ENCODE data around the gene DCP1B. TPM values are rescaled to one million over a fixed set of nuclear protein-coding genes. Genes with fewer than 3 reads are reported as not detected.

DCP1B gene
- total and polyA plus RNA-seq, 2 donors, result 9.4 to 10.1 TPM

DNA sequence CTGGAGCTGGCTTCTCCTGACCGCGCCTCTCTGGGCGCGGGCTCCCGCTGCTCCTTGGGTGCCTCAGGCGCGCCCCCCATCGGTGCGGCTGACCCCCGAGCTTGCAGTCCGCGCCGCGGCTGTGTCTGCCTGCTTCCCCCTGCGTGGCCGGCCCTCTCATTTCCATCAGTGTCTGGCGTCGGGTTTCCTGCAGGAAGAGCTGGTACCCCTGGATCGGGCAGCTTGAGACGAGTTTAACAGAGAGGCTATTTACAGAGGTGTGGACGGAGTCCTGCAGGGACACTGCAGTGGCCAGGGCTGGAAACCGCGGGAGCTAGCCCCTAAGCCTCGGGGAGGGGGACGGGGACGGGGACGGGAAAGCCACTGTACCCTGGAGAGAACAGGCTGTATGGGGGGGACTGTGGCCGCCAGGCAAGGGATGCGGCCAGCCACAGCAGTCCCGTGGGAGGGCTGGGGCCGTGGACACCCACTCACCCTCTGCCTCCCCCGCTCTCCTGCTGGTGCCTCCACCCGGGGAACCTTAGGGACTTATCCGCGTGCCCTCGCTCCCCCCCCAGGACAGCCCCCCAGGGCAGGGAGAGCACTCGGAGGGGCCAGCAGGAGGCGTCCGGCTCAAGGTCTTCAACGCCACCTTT, 82.1 kb downstream of the DCP1B start:
- H3K27ac ChIP-seq (ENCODE audit: low read depth in 1 of 2, low read length in 1 of 2), result no peak overlapping the region
- H3K36me3 ChIP-seq (ENCODE audit: control insufficient read depth in 2 of 2, insufficient read depth in 2 of 2, low read length in 1 of 2), result no peaks in the 10 kb centered on the region
- peaks cover 18 to 46% of the 10 kb centered on the region in 2 donors for H3K4me1 ChIP-seq (ENCODE audit: control insufficient read depth in 2 of 2, insufficient read depth in 2 of 2, low read length in 2 of 2)
- no peak for DNase-seq (ENCODE audit: low read depth in 6 of 9, low spot score in 9 of 9)
- H3K27me3 ChIP-seq (ENCODE audit: control insufficient read depth in 2 of 2, insufficient read depth in 1 of 2, low read length in 1 of 2), result peaks cover 0 to 17% of the 10 kb centered on the region in 2 donors
- H3K9me3 ChIP-seq (ENCODE audit: control insufficient read depth in 2 of 2, insufficient read depth in 1 of 2, low read length in 1 of 2), result no peaks in the 10 kb centered on the region
- H3K4me3 ChIP-seq (ENCODE audit: low read length in 2 of 2), result no peak overlapping the region
- WGBS, result 73% methylated on average over 40 of the region's 40 CpGs

GRCh38 chr12:1920971-1921370, 83.3 kb downstream of the DCP1B start:
- 21% methylated on average over 17 of the region's 17 CpGs for WGBS
- Histone ChIP-seq H3K4me3 (ENCODE audit: low read length in 2 of 2) (peak overlapping the region in 1 of 2 donors; percentile 21), H3K27me3 (ENCODE audit: control insufficient read depth in 2 of 2, insufficient read depth in 1 of 2, low read length in 1 of 2) (peaks cover 0 to 21% of the 10 kb centered on the region in 2 donors), H3K27ac (ENCODE audit: low read depth in 1 of 2, low read length in 1 of 2) (no peak overlapping the region), H3K36me3 (ENCODE audit: control insufficient read depth in 2 of 2, insufficient read depth in 2 of 2, low read length in 1 of 2) (no peaks in the 10 kb centered on the region), H3K4me1 (ENCODE audit: control insufficient read depth in 2 of 2, insufficient read depth in 2 of 2, low read length in 2 of 2) (peaks cover 29 to 58% of the 10 kb centered on the region in 2 donors), H3K9me3 (ENCODE audit: control insufficient read depth in 2 of 2, insufficient read depth in 1 of 2, low read length in 1 of 2) (no peaks in the 10 kb centered on the region)
- no peak for DNase-seq (ENCODE audit: low read depth in 6 of 9, low spot score in 9 of 9)

GRCh38 chr12:1920436-1920835, 83.8 kb downstream of the DCP1B start:
- peaks cover 0 to 21% of the 10 kb centered on the region in 2 donors for H3K27me3 ChIP-seq (ENCODE audit: control insufficient read depth in 2 of 2, insufficient read depth in 1 of 2, low read length in 1 of 2)
- no peak for DNase-seq (ENCODE audit: low read depth in 6 of 9, low spot score in 9 of 9)
- no peaks in the 10 kb centered on the region for H3K36me3 ChIP-seq (ENCODE audit: control insufficient read depth in 2 of 2, insufficient read depth in 2 of 2, low read length in 1 of 2)
- H3K9me3 ChIP-seq (ENCODE audit: control insufficient read depth in 2 of 2, insufficient read depth in 1 of 2, low read length in 1 of 2), result no peaks in the 10 kb centered on the region
- WGBS, result 94% methylated on average over 13 of the region's 13 CpGs
- peaks cover 32 to 63% of the 10 kb centered on the region in 2 donors for H3K4me1 ChIP-seq (ENCODE audit: control insufficient read depth in 2 of 2, insufficient read depth in 2 of 2, low read length in 2 of 2)
- no peak overlapping the region for H3K27ac ChIP-seq (ENCODE audit: low read depth in 1 of 2, low read length in 1 of 2)
- H3K4me3 ChIP-seq (ENCODE audit: low read length in 2 of 2), result no peak overlapping the region

DNA sequence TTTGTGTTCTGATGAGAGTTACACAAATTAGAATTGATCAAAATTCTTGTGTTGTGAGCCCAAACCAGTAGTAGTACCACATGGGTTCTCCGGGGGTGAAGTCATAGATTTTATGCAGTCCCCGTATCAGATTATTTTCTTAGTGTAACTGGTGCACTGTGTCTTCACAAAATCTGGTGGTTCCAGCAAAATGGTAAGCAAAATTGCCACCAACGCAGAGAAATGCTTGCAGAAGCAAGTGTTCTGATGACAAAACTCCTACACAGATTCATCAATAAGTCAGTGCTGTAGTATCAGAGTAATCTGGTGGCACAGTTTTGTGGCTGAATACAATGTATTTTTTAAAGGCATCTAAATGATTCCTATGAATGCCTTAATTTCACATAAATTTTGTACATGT, 84.5 kb downstream of the DCP1B start:
- 96% methylated on average over 3 of the region's 3 CpGs for WGBS
- Histone ChIP-seq H3K36me3 (ENCODE audit: control insufficient read depth in 2 of 2, insufficient read depth in 2 of 2, low read length in 1 of 2) (no peaks in the 10 kb centered on the region), H3K4me1 (ENCODE audit: control insufficient read depth in 2 of 2, insufficient read depth in 2 of 2, low read length in 2 of 2) (peaks cover 36 to 65% of the 10 kb centered on the region in 2 donors), H3K27ac (ENCODE audit: low read depth in 1 of 2, low read length in 1 of 2) (no peak overlapping the region), H3K27me3 (ENCODE audit: control insufficient read depth in 2 of 2, insufficient read depth in 1 of 2, low read length in 1 of 2) (peaks cover 0 to 21% of the 10 kb centered on the region in 2 donors), H3K9me3 (ENCODE audit: control insufficient read depth in 2 of 2, insufficient read depth in 1 of 2, low read length in 1 of 2) (no peaks in the 10 kb centered on the region), H3K4me3 (ENCODE audit: low read length in 2 of 2) (no peak overlapping the region)
- DNase-seq (ENCODE audit: low read depth in 6 of 9, low spot score in 9 of 9), result no peak

DNA sequence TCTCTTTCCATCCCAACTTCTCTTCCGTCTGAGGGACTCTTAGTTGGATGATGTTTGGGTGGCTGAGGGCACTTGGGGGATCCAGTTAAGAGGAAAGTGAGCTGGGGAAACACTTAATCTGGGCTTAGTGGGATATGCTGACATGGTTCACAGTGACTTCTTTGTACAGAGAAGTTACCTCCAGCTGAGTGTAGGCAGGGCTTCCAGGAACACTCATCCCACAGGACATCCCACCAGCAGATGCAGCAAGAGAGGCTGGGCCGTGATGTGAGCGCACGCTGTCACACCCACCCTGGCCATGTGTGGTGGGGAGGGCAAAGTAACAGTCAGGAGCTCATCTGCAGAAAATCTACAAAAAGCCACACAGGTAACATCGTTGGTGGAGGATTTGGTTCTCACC, 85.0 kb downstream of the DCP1B start:
- H3K27me3 ChIP-seq (ENCODE audit: control insufficient read depth in 2 of 2, insufficient read depth in 1 of 2, low read length in 1 of 2), result peaks cover 0 to 21% of the 10 kb centered on the region in 2 donors
- H3K36me3 ChIP-seq (ENCODE audit: control insufficient read depth in 2 of 2, insufficient read depth in 2 of 2, low read length in 1 of 2), result no peaks in the 10 kb centered on the region
- H3K4me1 ChIP-seq (ENCODE audit: control insufficient read depth in 2 of 2, insufficient read depth in 2 of 2, low read length in 2 of 2), result peaks cover 36 to 65% of the 10 kb centered on the region in 2 donors
- DNase-seq (ENCODE audit: low read depth in 6 of 9, low spot score in 9 of 9), result no peak
- no peak overlapping the region for H3K4me3 ChIP-seq (ENCODE audit: low read length in 2 of 2)
- 93% methylated on average over 5 of the region's 5 CpGs for WGBS
- H3K27ac ChIP-seq (ENCODE audit: low read depth in 1 of 2, low read length in 1 of 2), result no peak overlapping the region
- no peaks in the 10 kb centered on the region for H3K9me3 ChIP-seq (ENCODE audit: control insufficient read depth in 2 of 2, insufficient read depth in 1 of 2, low read length in 1 of 2)

GRCh38 chr12:1918884-1919236, 85.4 kb downstream of the DCP1B start:
- H3K27me3 ChIP-seq (ENCODE audit: control insufficient read depth in 2 of 2, insufficient read depth in 1 of 2, low read length in 1 of 2), result peaks cover 0 to 21% of the 10 kb centered on the region in 2 donors
- no peaks in the 10 kb centered on the region for H3K9me3 ChIP-seq (ENCODE audit: control insufficient read depth in 2 of 2, insufficient read depth in 1 of 2, low read length in 1 of 2)
- no peak overlapping the region for H3K4me3 ChIP-seq (ENCODE audit: low read length in 2 of 2)
- no peak for DNase-seq (ENCODE audit: low read depth in 6 of 9, low spot score in 9 of 9)
- no peak overlapping the region for H3K27ac ChIP-seq (ENCODE audit: low read depth in 1 of 2, low read length in 1 of 2)
- peaks cover 36 to 68% of the 10 kb centered on the region in 2 donors for H3K4me1 ChIP-seq (ENCODE audit: control insufficient read depth in 2 of 2, insufficient read depth in 2 of 2, low read length in 2 of 2)
- H3K36me3 ChIP-seq (ENCODE audit: control insufficient read depth in 2 of 2, insufficient read depth in 2 of 2, low read length in 1 of 2), result no peaks in the 10 kb centered on the region
- WGBS, result 95% methylated on average over 6 of the region's 6 CpGs

DNA sequence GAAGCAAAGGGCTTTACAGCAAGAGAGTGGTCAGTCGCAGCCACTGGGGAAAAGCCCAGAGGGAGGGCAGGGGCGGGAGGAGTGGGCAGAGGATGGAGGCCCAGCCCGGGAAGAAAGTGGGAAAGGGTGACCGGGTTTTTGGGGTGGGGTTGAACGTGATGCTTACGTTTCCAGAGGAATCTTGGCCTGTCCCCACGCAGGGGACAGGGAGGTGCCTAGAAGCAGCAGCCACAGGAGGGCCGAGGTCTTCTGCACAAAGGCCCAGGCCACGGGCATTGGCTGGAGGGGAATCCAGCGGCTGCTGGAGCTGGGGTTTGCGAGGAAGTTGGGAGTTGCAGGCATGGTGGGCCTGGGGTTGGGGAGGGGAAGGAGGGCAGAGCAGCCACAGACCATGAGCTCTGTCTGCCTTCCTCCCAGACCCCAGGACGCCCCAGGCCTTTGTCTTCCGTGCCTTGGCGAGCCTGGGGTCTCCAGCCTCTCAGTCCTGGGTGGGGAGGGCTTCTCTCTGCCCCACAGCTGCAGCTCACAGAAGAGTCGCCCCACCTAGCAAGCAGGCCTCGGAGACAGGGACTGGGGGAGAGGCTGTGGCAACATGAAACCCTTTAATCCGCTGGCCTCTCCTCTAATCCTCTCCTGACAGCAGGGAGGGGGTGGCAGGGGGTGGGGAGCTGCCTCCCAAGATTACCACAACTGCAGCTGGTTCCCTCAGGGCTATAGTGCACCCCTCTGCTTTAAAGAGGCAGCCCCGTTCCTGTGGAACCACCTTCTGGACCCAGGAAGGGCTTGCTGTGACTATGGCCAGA, 86.0 kb downstream of the DCP1B start, which contains the start of gene CACNA2D4:
CACNA2D4 (minus strand) TSS at position 572 of the 803 bp plus-strand sequence; CDS start at position 393, 179 bp downstream.
- 50% methylated on average over 18 of the region's 18 CpGs for WGBS
- peak within 1 kb of the TSS; percentile 0 to 3 for H3K27ac ChIP-seq (ENCODE audit: low read depth in 1 of 2, low read length in 1 of 2)
- H3K36me3 ChIP-seq (ENCODE audit: control insufficient read depth in 2 of 2, insufficient read depth in 2 of 2, low read length in 1 of 2), result no peaks in the 10 kb centered on the region
- peaks cover 36 to 74% of the 10 kb centered on the region in 2 donors for H3K4me1 ChIP-seq (ENCODE audit: control insufficient read depth in 2 of 2, insufficient read depth in 2 of 2, low read length in 2 of 2)
- H3K4me3 ChIP-seq (ENCODE audit: low read length in 2 of 2), result peak within 1 kb of the TSS; percentile 6 to 13
- H3K27me3 ChIP-seq (ENCODE audit: control insufficient read depth in 2 of 2, insufficient read depth in 1 of 2, low read length in 1 of 2), result peaks cover 0 to 21% of the 10 kb centered on the region in 2 donors
- DNase-seq (ENCODE audit: low read depth in 6 of 9, low spot score in 9 of 9), result peak in 1 of 9 donors; percentile 43
- no peaks in the 10 kb centered on the region for H3K9me3 ChIP-seq (ENCODE audit: control insufficient read depth in 2 of 2, insufficient read depth in 1 of 2, low read length in 1 of 2)

DNA sequence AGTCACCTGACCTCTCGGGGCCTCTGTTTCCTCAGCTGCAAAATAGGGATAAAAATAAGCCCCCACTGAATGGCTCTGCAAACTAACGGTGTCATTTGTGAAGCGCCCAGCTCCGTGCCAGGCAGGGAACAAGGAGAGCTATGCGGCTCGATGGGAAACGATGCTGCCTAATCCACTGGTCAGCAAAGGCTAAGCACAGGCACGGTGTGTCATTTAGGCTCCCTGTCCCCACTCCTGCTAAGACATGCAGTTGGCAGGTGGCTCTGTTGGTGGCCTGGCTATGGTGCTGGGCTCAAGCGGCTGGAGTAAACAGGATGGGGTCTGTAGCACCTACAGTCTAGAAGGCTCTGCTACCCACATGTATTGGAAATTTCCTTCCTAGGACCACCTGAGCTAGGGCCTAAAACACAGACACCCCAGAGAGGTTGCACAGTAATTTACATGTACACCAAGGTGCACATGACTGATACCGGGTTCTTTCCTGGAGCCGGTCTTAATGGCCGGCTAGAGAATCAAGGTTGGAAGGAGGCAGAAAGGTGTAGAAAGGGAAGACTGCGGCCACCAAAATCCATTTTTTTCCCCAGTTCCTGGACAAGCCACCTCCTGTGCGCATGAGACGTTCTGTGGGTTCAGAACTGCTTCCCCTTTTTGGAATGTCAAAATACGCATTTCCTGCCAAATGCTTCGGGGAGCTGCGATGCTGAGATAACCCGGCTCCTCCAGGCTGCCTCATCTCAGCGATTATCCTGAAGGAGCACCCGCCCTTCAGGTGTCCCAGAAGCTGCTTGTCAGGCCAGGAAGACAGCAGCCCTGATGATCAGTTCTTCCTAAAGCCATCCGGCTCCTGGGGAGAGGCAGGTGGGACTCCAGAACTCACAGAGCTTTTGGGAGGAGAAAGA, 86.8 kb downstream of the DCP1B start:
- H3K4me3 ChIP-seq (ENCODE audit: low read length in 2 of 2), result peak overlapping the region in 1 of 2 donors; percentile 6
- H3K4me1 ChIP-seq (ENCODE audit: control insufficient read depth in 2 of 2, insufficient read depth in 2 of 2, low read length in 2 of 2), result peaks cover 36 to 78% of the 10 kb centered on the region in 2 donors
- no peaks in the 10 kb centered on the region for H3K9me3 ChIP-seq (ENCODE audit: control insufficient read depth in 2 of 2, insufficient read depth in 1 of 2, low read length in 1 of 2)
- H3K36me3 ChIP-seq (ENCODE audit: control insufficient read depth in 2 of 2, insufficient read depth in 2 of 2, low read length in 1 of 2), result no peaks in the 10 kb centered on the region
- DNase-seq (ENCODE audit: low read depth in 6 of 9, low spot score in 9 of 9), result peak in 1 of 9 donors; percentile 34
- no peak overlapping the region for H3K27ac ChIP-seq (ENCODE audit: low read depth in 1 of 2, low read length in 1 of 2)
- 53% methylated on average over 22 of the region's 22 CpGs for WGBS
- peaks cover 0 to 21% of the 10 kb centered on the region in 2 donors for H3K27me3 ChIP-seq (ENCODE audit: control insufficient read depth in 2 of 2, insufficient read depth in 1 of 2, low read length in 1 of 2)

Data from thymus (tissue), 11 donors.